ENCODE data around the gene RADIL.

Gene RADIL, protein sequence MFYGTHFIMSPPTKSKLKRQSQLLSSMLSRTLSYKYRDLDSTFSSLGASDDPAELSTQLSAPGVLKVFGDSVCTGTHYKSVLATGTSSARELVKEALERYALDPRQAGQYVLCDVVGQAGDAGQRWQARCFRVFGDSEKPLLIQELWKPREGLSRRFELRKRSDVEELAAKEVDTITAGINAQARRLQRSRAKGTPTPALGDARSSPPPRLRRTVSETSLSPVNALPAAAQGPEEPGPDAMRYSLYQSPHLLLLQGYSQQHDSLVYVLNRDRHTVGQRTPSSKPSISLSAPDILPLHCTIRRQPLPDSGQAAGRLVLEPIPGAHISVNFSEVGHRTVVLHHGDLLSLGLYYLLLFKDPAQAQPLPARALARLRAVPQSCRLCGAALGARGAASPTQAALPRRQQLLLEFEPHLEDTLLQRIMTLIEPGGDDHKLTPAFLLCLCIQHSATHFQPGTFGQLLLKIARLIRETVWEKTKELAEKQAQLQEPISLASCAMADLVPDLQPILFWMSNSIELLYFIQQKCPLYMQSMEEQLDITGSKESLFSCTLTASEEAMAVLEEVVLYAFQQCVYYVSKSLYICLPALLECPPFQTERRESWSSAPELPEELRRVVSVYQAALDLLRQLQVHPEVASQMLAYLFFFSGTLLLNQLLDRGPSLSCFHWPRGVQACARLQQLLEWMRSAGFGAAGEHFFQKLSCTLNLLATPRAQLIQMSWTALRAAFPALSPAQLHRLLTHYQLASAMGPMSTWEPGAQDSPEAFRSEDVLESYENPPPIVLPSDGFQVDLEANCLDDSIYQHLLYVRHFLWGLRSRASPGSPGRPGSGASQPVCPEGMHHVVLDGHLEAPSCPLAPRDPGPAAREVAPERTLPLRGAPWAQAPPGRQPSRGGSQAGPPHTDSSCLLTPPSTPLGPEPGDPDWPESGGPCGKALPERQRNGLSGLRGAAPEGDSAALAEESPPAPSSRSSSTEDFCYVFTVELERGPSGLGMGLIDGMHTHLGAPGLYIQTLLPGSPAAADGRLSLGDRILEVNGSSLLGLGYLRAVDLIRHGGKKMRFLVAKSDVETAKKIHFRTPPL

DNA sequence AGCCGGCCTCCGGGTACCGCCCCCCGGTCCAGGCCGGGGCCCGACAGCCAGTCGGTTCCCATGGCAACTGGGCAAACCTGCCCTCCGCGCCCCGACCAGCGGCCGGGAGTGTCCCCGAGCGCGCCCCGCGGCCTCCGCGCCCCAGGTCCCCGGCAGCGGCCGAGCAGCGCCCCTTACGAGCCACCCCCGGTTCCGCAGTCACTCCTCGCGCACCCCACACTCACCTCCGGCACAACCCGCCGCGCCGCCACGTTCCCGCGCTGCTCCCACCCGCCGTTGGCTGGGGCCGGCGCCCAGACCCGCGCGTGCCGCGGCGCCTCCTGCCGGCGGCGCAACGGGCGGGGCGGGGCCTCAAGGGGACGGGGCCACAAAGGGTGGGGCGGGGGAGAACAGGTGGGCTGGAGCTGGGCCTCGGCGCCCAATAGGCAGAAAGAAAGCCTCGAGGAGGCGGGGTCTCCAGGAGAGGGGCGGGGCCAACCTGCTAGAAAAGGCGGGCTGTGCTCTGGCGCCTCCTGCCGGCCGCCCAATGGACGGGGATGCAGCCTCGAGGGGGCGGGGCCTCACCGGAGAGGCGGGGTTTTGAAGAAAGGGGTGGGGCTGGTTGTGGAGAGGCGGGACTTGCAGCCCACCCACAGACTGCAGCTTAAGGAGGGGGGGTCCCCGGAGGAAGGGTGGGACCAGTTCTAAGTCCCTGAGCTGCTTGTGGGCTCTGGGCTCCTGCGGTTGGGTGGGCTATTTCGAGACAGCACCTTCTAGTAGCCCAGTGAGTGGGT lies at the start of gene RADIL:
Gene RADIL (minus strand): TSS at position 345 of the 773 bp plus-strand sequence. CDS start 5,577 bp downstream, outside the sequence.
- Mint-ChIP-seq H3K27ac (no peak within 1 kb of the TSS), H3K4me3 (peak within 1 kb of the TSS; percentile 57), H3K27me3 (ENCODE audit: low read depth) (peaks cover 30% of the 10 kb centered on the region), H3K36me3 (ENCODE audit: low read depth) (no peaks in the 10 kb centered on the region), H3K4me1 (ENCODE audit: low read depth) (peaks cover 9% of the 10 kb centered on the region), H3K9me3 (no peaks in the 10 kb centered on the region)

DNA sequence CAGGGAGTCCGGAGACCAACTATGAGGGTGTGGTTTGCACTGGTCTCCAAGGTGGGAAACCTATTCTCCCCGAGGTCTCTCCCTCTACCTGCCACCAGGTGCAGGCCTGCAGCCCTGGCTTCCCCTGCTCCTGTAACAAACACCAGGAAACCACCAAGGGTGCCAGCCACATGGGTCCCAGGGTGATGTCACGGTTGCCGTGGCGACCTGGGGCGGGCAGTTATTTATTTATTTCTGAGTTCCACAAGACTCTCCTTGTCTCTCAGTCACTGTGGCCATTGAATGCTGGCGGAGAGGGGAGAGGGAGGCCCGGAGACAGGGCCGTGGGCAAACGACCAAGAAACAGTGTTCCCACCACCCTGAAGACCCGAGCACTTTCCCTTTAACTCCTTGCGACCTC lies 48.4 kb upstream of the RADIL start:
- no peak overlapping the region for H3K27ac Mint-ChIP-seq
- H3K4me3 Mint-ChIP-seq = no peak overlapping the region
- H3K4me1 Mint-ChIP-seq (ENCODE audit: low read depth) = no peaks in the 10 kb centered on the region
- no peaks in the 10 kb centered on the region for H3K27me3 Mint-ChIP-seq (ENCODE audit: low read depth)
- no peaks in the 10 kb centered on the region for H3K9me3 Mint-ChIP-seq
- no peaks in the 10 kb centered on the region for H3K36me3 Mint-ChIP-seq (ENCODE audit: low read depth)

DNA sequence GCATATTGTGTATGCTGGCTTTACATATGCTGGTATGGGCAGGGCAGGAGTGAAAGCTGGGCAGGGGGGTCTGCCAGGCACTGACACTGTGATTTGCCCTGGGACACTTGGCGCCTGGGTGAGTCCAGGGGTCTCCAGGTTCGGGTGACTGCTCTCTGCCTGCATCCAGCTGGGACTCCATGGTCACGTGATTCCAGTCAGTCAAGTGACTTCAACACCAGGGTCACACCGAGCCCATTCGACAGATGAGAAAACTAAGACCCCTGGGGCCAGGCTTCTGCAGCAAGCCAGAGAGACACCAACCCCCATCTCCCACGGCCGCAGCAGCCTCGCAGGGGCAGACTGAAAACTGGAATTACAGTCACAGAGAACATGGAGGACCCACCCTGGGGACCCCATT lies 45.5 kb upstream of the RADIL start:
- no peak overlapping the region for H3K27ac Mint-ChIP-seq
- no peaks in the 10 kb centered on the region for H3K9me3 Mint-ChIP-seq
- no peaks in the 10 kb centered on the region for H3K27me3 Mint-ChIP-seq (ENCODE audit: low read depth)
- H3K36me3 Mint-ChIP-seq (ENCODE audit: low read depth) = no peaks in the 10 kb centered on the region
- no peaks in the 10 kb centered on the region for H3K4me1 Mint-ChIP-seq (ENCODE audit: low read depth)
- H3K4me3 Mint-ChIP-seq = no peak overlapping the region

DNA sequence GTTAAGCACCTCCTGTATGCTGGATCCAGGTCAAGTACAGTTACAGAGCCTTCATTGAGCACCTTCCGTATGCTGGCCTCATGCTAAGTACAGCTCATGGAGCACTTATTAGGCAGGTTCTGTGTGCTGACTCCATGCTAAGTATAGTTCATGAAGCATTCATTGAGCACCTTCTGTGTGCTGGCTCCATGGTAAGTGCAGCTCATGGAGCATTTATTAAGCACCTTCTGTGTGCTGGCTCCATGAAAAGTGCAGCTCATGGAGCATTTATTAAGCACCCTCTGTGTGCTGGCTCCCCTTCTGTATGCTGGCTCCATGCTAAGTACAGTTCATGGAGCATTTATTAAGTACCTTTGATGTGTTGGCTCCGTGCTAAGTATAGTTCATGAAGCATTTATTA lies 44.9 kb upstream of the RADIL start:
- Mint-ChIP-seq H3K27ac (no peak overlapping the region), H3K36me3 (ENCODE audit: low read depth) (no peaks in the 10 kb centered on the region), H3K9me3 (no peaks in the 10 kb centered on the region), H3K27me3 (ENCODE audit: low read depth) (no peaks in the 10 kb centered on the region), H3K4me3 (no peak overlapping the region), H3K4me1 (ENCODE audit: low read depth) (no peaks in the 10 kb centered on the region)

DNA sequence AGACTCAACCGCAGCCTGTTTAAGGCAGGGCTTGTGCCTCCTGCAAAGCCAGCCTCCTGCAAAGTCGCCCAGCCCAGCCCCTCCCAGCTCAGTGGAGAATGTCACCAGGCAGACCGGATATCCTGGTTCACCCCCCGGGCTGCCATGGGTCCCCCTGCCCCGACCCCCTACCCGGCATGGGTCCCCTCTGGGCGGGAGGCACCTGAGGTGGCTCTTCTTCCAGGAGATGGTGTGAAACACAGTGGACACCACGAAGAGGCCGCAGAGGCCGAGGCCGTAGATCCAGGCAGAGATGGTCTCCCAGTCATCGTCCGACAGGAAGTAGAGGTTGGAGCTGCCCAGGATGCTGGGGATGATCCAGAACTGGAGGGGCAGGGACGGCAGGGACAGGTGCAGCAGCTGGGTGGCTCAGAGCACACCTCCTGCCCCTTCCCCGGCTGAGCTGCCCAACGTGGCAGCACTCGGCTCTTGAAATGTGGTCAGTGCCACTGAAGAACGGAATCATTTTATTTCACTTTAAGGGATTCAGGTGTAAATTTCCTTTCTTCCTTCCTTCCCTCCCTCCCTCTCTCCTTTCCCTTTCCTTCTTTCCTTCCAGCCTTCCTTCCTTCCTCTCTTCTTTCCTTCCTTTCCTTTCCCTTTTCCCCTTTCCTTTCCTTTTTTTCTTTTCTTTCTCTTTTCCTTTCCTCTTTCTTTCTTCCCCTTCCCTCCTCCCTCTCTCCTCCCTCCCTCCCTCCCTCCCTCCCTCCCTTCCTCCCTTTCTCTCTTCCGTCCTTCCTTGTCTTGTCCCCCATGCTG lies 36.7 kb upstream of the RADIL start:
- no peaks in the 10 kb centered on the region for H3K27me3 Mint-ChIP-seq (ENCODE audit: low read depth)
- no peaks in the 10 kb centered on the region for H3K4me1 Mint-ChIP-seq (ENCODE audit: low read depth)
- H3K36me3 Mint-ChIP-seq (ENCODE audit: low read depth) = no peaks in the 10 kb centered on the region
- H3K27ac Mint-ChIP-seq = no peak overlapping the region
- no peaks in the 10 kb centered on the region for H3K9me3 Mint-ChIP-seq
- H3K4me3 Mint-ChIP-seq = no peak overlapping the region

DNA sequence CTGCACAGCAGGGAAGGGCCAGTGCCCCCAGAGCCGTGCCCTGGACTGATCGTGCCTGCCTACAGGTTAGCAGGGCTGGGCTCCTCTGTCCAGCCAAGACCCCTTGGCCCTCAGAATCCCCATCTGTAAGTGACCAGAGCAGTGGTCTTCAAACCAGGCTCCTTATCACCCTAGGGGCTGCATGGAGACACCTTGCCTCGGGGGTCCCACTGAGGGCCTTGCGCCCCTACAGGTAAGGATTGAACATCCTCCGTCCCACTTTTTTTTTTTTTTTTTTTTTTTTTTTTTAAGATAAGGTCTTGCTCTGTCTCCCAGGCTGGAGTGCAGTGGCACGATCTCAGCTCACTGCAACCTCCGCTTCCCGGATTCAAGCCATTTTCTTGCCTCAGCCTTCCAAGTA lies 32.6 kb upstream of the RADIL start:
- no peaks in the 10 kb centered on the region for H3K9me3 Mint-ChIP-seq
- no peaks in the 10 kb centered on the region for H3K36me3 Mint-ChIP-seq (ENCODE audit: low read depth)
- H3K27ac Mint-ChIP-seq = no peak overlapping the region
- H3K4me3 Mint-ChIP-seq = no peak overlapping the region
- H3K27me3 Mint-ChIP-seq (ENCODE audit: low read depth) = no peaks in the 10 kb centered on the region
- H3K4me1 Mint-ChIP-seq (ENCODE audit: low read depth) = no peaks in the 10 kb centered on the region

DNA sequence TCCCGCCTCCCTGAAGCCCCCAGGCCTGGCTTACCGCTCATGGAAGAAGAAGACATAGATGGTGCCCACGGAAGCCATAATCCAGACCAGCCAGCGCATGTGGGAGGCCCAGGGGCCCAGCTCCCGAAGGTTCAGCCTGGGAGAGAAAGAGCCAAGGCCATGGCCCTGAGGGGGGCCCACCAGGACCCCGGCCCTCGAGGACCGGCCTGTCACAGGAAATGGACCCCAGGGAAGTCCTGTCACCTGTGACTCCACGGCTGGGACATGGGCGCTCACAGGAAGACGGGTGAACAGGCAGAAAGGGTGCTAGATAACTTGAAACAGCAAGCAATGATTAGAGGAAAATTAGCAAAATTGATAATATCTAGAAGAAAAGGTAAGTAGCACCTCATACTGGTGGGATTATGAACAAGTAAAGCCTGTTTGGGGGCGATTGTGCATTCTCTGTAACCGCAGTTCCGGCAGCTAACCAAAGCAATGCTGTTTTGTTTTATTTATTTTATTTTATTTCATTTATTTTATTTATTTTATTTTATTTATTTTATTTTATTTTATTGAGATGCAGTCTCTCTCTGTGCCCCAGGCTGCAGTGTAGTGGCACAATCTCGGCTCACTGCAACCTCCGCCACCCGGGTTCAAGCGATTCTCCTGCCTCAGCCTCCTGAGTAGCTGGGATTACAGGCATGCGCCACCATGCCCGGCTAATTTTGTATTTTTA lies 27.8 kb upstream of the RADIL start:
- no peaks in the 10 kb centered on the region for H3K4me1 Mint-ChIP-seq (ENCODE audit: low read depth)
- H3K27me3 Mint-ChIP-seq (ENCODE audit: low read depth) = no peaks in the 10 kb centered on the region
- no peaks in the 10 kb centered on the region for H3K9me3 Mint-ChIP-seq
- no peaks in the 10 kb centered on the region for H3K36me3 Mint-ChIP-seq (ENCODE audit: low read depth)
- no peak overlapping the region for H3K4me3 Mint-ChIP-seq
- no peak overlapping the region for H3K27ac Mint-ChIP-seq

DNA sequence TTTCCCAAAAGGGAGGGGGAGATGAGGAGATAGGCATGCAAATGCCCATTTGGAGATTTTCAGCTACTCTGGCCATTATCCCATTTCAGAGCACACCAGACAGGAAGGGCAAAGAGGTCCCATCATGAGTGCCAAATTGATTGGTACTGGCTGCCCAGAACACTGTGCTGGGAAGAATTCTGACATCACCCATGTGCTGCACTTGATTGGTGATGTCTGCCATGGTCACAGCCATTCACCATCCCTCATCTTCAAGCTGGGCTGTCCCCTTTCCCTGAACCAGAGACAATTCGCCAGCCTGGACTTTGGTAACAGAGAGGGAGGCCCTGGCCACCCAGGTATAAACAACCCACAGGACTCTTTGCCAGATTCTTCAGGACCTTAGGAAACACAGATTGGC lies 23.2 kb upstream of the RADIL start:
- Mint-ChIP-seq H3K27me3 (ENCODE audit: low read depth) (no peaks in the 10 kb centered on the region), H3K36me3 (ENCODE audit: low read depth) (no peaks in the 10 kb centered on the region), H3K9me3 (no peaks in the 10 kb centered on the region), H3K4me1 (ENCODE audit: low read depth) (no peaks in the 10 kb centered on the region), H3K4me3 (no peak overlapping the region), H3K27ac (no peak overlapping the region)

DNA sequence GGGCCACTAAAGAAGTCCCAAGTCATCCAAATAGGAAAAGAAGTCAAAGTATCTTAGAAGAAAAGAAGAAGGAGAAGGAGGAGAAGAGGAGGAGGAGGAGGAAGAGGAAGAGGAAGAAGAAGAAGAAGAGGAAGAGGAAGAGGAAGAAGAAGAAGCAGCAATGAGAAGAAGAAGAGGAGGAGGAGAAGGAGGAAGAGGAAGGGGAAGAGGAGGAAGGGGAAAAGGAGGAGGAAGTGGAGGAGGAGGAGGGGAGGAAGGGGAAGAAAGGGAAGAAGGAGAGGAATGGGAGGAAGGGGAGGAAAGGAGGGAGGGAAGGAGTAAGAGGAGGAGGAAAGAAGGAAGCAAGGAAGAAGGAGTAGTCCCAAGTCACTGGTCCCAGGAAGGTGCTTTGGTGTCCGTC lies 21.7 kb upstream of the RADIL start:
- no peaks in the 10 kb centered on the region for H3K27me3 Mint-ChIP-seq (ENCODE audit: low read depth)
- no peak overlapping the region for H3K4me3 Mint-ChIP-seq
- H3K9me3 Mint-ChIP-seq = no peaks in the 10 kb centered on the region
- H3K4me1 Mint-ChIP-seq (ENCODE audit: low read depth) = no peaks in the 10 kb centered on the region
- no peak overlapping the region for H3K27ac Mint-ChIP-seq
- H3K36me3 Mint-ChIP-seq (ENCODE audit: low read depth) = no peaks in the 10 kb centered on the region

DNA sequence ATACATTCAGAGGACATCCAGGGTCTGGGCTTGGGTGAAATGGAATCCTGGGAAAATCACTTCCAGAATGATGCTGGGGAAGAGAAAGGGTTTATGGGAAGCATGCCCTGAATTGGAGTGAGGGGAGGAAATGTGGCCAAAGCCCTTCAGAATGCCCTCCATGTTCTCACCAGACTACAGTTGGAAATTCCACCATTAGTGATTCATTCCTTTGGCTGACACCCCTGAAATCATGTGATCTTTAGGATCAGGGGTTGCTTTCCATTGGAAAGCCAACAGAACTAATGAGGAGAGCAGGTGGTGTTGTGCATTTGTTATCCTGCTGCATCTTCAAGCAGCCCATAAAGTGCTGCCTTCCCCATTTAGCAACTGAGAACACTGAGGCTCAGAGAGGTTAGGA lies 20.8 kb upstream of the RADIL start:
- no peaks in the 10 kb centered on the region for H3K4me1 Mint-ChIP-seq (ENCODE audit: low read depth)
- H3K27me3 Mint-ChIP-seq (ENCODE audit: low read depth) = no peaks in the 10 kb centered on the region
- H3K36me3 Mint-ChIP-seq (ENCODE audit: low read depth) = no peaks in the 10 kb centered on the region
- H3K27ac Mint-ChIP-seq = no peak overlapping the region
- no peak overlapping the region for H3K4me3 Mint-ChIP-seq
- H3K9me3 Mint-ChIP-seq = no peaks in the 10 kb centered on the region

DNA sequence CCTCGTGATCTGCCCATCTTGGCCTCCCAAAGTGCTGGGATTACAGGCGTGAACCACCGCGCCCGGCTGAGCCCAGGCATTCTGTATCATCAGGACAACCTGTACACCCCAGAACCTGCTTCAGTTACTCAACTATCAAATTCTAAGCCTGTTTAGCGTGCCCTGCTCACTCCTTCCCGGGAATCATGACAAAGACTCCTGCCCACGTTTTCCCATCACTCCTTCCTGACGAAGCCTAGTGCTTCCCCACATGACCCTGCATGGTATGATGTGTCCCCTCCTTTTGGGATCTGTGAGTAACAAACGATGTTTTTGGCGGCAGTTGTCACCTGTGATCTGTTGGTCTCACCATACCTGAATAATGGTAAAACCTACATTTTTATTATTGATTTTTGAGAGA lies 12.2 kb upstream of the RADIL start:
- H3K36me3 Mint-ChIP-seq (ENCODE audit: low read depth) = no peaks in the 10 kb centered on the region
- H3K27me3 Mint-ChIP-seq (ENCODE audit: low read depth) = no peaks in the 10 kb centered on the region
- H3K27ac Mint-ChIP-seq = no peak overlapping the region
- no peaks in the 10 kb centered on the region for H3K4me1 Mint-ChIP-seq (ENCODE audit: low read depth)
- peaks cover 5% of the 10 kb centered on the region for H3K9me3 Mint-ChIP-seq
- no peak overlapping the region for H3K4me3 Mint-ChIP-seq

DNA sequence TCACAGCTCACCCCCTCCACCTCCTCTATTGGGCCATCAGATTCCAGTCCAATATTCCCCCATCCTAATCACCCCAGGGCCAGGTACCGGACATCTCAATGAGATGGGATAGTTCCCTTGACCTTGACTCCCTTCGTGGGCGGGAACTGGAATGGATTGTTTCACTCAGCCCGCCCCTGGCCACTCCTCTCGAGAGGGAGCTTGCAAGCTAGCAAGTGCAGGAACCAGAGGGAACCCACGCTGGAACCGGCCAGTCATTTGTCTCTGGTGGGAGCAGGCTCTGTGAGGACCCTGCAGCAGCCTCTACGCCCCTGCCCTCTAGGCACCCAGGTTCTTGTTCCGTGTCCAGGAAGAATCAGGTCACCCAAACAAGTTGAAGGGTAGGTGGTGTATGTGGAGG lies 11.0 kb upstream of the RADIL start:
- Mint-ChIP-seq H3K4me3 (no peak overlapping the region), H3K9me3 (peaks cover 5% of the 10 kb centered on the region), H3K27ac (no peak overlapping the region), H3K4me1 (ENCODE audit: low read depth) (no peaks in the 10 kb centered on the region), H3K36me3 (ENCODE audit: low read depth) (no peaks in the 10 kb centered on the region), H3K27me3 (ENCODE audit: low read depth) (no peaks in the 10 kb centered on the region)

DNA sequence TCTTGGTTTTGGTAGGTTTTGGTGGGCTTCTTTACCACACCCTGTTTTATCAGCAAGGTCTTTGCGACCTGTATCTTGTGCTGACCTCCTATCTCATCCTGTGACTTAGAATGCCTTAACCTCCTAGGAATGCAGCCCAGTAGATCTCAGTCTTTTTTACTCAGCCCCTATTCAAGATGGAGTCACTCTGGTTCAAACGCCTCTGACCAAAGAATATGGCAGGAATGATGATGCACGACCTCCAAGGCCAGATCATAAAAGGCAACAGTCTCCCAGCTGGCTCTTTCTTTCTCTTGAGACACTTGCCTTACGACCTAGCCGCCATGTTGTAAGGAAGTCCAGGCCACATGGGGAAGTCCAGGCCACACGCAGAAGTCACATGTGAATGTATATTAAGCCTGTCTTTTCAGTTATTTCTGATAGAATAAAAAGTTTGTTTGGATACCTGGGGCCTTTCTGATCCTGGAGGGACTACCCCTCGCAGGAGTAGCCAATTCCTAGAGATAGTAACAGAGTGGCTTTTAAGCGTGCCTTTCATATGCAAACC lies 10.5 kb upstream of the RADIL start:
- Mint-ChIP-seq H3K4me1 (ENCODE audit: low read depth) (no peaks in the 10 kb centered on the region), H3K27ac (no peak overlapping the region), H3K9me3 (peaks cover 5% of the 10 kb centered on the region), H3K27me3 (ENCODE audit: low read depth) (no peaks in the 10 kb centered on the region), H3K4me3 (no peak overlapping the region), H3K36me3 (ENCODE audit: low read depth) (no peaks in the 10 kb centered on the region)

Measured in T-helper 1 cell treated with Interleukin-12 subunit alpha and Interleukin-12 subunit beta and Interleukin-4 antibody, amounts not matched to agents 30 μg/mL and 1 μg/mL, for 36 hours (primary cell).